Parietal lobe (tissue), 1 donor: Measurements from ENCODE around the gene SLC28A2. TPM values are rescaled to one million over a fixed set of nuclear protein-coding genes. Genes with fewer than 3 reads are reported as not detected.

Experiments
- total RNA-seq: library from RNA; depleted of rRNA; stranded (reverse); fragments of >200 nt; gene quantifications from one replicate; pipeline ENCODE4 v1.2.3, GENCODE V29; 2014

Gene SLC28A2
- not detected for total RNA-seq

GRCh38 chr15:45251888-45252287 is at the start of gene SLC28A2:
Gene SLC28A2 (plus strand): TSS chr15:45252234. CDS start chr15:45253216, 982 bp downstream.

Other genes starting within 250 kb of the SLC28A2 start
- 7.8 TPM for gene SORD, start 229.0 kb upstream of the SLC28A2 start, total RNA-seq
- not detected for gene DUOX2, start 138.1 kb upstream of the SLC28A2 start, total RNA-seq
- gene DUOXA2, start 137.9 kb upstream of the SLC28A2 start, total RNA-seq, result not detected
- gene DUOXA1, start 122.4 kb upstream of the SLC28A2 start, total RNA-seq, result not detected
- not detected for gene DUOX1, start 122.2 kb upstream of the SLC28A2 start, total RNA-seq
- gene SHF, start 64.3 kb upstream of the SLC28A2 start, total RNA-seq, result 72.0 TPM
- gene GATM, start 126.3 kb downstream of the SLC28A2 start, total RNA-seq, result 128 TPM